Prostate gland (tissue), 2 donors: ENCODE data around the gene SCNN1A. TPM values are rescaled to one million over a fixed set of nuclear protein-coding genes. Genes with fewer than 3 reads are reported as not detected.

Experiments used
- DNase-seq: peaks from one replicate; pipeline ENCODE4 v3.0.0-alpha.2; 2019; ENCODE audit warnings: low spot score
- H3K27ac ChIP-seq, 2 donors: fragments of 200-600 bp; sonication (generic); 2 replicates each; pipeline ENCODE4 v1.5.1; 2017 to 2019
- H3K27me3 ChIP-seq: fragments of 200-600 bp; sonication (generic); replicated peaks from 2 replicates; pipeline ENCODE4 v1.5.1; 2019; ENCODE audit not compliant: insufficient read depth
- H3K36me3 ChIP-seq, 2 donors: fragments of 200-600 bp; sonication (generic); 1 replicate in 1 of 2; 2 replicates in 1 of 2; pipeline versions ENCODE4 v1.5.1 to v1.8.1; 2017 to 2019
- H3K4me1 ChIP-seq: fragments of 200-600 bp; sonication (generic); replicated peaks from 2 replicates; pipeline ENCODE4 v1.5.1; 2019
- H3K4me3 ChIP-seq, 2 donors: fragments of 200-600 bp; sonication (generic); 2 replicates each; pipeline ENCODE4 v1.5.1; 2017 to 2019
- H3K9me3 ChIP-seq: fragments of 200-600 bp; sonication (generic); 2 replicates; pipeline ENCODE4 v1.5.1; 2017
- POLR2A ChIP-seq: fragments of 450-650 bp; IDR thresholded peaks from one replicate; pipeline ENCODE4 v1.6.1; 2016; ENCODE audit warnings: antibody characterized with exemption, mild to moderate bottlenecking
- POLR2AphosphoS5 ChIP-seq: sonication (generic); formaldehyde crosslinking; IDR thresholded peaks from one replicate; pipeline ENCODE4 v1.6.1; 2017; ENCODE audit warnings: antibody characterized with exemption
- WGBS: methylation state at CpG from one replicate; pipeline ENCODE4 v1.1.5; 2018; 5-methylcytosine and 5-hydroxymethylcytosine counted together
- intact Hi-C: fragments of 100-400 bp; cut with DNase I; formaldehyde crosslinking; loops from one replicate; pipeline ENCODE4 v1.14.2; 2022
- total RNA-seq, 2 donors: library from RNA; depleted of rRNA; stranded (reverse); fragments of >200 nt; gene quantifications; one replicate each; pipeline ENCODE4 v1.1.0, GENCODE V29; 2016
- TF ChIP-seq, protein P1 (sequence below), 4 experiments: fragments of 200-600 bp in 2 of 4; fragments of 450-650 bp in 2 of 4; sonication (generic) in 2 of 4; IDR thresholded peaks; 1 replicate in 3 of 4; 2 replicates in 1 of 4; pipeline ENCODE4 v1.5.1; 2016 to 2019; ENCODE audit warnings: antibody characterized with exemption in 4 of 4, mild to moderate bottlenecking in 2 of 4, moderate library complexity in 2 of 4

Gene SCNN1A
- total RNA-seq, 2 donors from 2014 or later = 128 to 211 TPM

DNA sequence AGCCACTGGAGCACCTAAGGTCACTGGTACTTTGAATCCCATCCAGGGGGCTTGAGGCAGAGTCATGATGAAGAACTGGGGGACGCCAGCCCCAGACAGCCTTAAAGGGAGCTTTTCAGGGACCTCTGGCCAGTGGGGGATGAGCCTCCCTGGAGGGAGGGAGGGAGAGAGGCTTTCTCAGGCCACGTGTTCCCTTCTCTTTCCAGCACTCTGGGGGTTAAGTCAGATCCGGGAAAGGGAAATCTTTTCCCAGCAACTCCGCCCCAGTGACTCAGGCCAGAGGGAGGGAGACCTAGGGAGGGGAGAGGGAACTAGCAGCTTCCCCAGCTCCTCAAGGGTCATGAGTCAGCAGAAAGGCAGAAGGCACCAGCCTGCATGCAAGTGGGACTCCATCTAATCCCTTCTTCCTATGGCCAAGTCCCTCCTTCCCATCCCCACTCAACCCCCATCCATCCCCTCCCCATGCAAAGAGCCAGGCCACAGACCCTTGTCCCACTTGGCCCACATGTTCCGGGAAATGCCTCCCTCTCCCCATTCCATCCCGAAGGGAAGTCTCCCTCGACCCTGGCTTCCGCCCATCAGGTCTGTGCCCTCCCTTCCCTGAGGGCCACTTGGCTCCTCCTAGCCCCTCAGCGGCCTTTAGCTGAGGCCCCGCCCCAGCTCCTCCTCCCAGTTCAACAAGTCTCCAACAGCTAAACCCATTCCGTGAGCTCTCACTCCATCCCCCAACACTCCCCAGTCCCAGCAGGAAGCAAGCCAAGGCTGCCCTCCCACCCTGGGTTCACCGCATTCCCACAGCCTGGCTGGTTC is 39.1 kb downstream of the SCNN1A start:
- Histone ChIP-seq H3K4me1 (peaks cover 40% of the 10 kb centered on the region), H3K4me3 (peak overlapping the region; percentile 22 to 30)
- TF ChIP-seq POLR2A = peak; percentile 69
- TF ChIP-seq, protein P1, sequence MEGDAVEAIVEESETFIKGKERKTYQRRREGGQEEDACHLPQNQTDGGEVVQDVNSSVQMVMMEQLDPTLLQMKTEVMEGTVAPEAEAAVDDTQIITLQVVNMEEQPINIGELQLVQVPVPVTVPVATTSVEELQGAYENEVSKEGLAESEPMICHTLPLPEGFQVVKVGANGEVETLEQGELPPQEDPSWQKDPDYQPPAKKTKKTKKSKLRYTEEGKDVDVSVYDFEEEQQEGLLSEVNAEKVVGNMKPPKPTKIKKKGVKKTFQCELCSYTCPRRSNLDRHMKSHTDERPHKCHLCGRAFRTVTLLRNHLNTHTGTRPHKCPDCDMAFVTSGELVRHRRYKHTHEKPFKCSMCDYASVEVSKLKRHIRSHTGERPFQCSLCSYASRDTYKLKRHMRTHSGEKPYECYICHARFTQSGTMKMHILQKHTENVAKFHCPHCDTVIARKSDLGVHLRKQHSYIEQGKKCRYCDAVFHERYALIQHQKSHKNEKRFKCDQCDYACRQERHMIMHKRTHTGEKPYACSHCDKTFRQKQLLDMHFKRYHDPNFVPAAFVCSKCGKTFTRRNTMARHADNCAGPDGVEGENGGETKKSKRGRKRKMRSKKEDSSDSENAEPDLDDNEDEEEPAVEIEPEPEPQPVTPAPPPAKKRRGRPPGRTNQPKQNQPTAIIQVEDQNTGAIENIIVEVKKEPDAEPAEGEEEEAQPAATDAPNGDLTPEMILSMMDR (IDR thresholded peaks at IDR 0.05) = no peak
- TF ChIP-seq POLR2AphosphoS5 = peak; percentile 82

DNA sequence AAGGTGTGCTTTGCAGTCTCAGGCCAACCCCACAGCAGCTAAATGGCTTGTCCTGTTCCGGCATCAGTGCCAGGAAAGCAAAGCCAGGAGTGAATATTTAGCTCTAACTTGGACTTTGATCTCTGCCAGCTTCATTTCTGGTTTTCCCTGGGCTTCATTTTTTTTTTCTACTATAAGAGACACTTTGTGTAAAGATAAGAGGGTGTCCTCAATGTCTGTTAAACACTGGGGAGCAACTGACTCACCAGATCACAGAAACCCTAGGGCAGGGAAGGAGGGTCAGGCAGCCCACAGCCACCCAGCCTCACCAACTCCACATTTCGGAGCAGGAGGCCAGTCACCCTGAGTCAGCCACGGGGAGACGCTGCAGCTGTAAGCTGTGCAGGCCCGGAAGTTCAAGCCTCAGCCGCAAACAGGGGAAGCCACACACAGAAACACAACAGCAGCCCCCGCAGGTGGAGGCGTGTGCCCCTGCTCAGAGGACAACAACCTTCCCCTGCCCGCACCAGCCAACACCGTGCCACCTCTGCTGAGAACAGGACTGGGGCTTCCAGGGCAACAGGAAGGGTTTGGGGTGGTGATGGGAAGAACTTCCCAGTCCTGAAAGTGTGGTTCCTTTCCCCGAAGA is 39.8 kb downstream of the SCNN1A start:
- H3K27me3 ChIP-seq = no peaks in the 10 kb centered on the region
- H3K36me3 ChIP-seq = peaks cover 16 to 26% of the 10 kb centered on the region in 2 donors
- TF ChIP-seq POLR2A = no peak
- TF ChIP-seq, protein P1 (IDR thresholded peaks at IDR 0.05) = peak; percentile 28 to 66 (median 50)
- peaks cover 40% of the 10 kb centered on the region for H3K4me1 ChIP-seq
- H3K4me3 ChIP-seq = peak overlapping the region; percentile 22 to 30
- 1% methylated on average over 11 of the region's 11 CpGs for WGBS
- peak overlapping the region; percentile 94 to 97 for H3K27ac ChIP-seq
- DNase-seq = peak; percentile 71
- intact Hi-C loops = loop anchor here (2.0 kb wide), 1 partner anchor 49 kb away; the partner anchor contains the start of gene LTBR
- no peaks in the 10 kb centered on the region for H3K9me3 ChIP-seq

More for the DNA sequence above, 39.1 kb downstream of the SCNN1A start:
- intact Hi-C loops = loop anchor here (2.0 kb wide), 1 partner anchor 49 kb away; the partner anchor contains the start of gene LTBR
- Histone ChIP-seq H3K27me3 (no peaks in the 10 kb centered on the region), H3K9me3 (no peaks in the 10 kb centered on the region), H3K27ac (peak overlapping the region; percentile 94 to 97), H3K36me3 (peaks cover 16 to 18% of the 10 kb centered on the region in 2 donors)
- WGBS = under 1% methylated on average over 12 of the region's 12 CpGs
- DNase-seq = peak; percentile 89

DNA sequence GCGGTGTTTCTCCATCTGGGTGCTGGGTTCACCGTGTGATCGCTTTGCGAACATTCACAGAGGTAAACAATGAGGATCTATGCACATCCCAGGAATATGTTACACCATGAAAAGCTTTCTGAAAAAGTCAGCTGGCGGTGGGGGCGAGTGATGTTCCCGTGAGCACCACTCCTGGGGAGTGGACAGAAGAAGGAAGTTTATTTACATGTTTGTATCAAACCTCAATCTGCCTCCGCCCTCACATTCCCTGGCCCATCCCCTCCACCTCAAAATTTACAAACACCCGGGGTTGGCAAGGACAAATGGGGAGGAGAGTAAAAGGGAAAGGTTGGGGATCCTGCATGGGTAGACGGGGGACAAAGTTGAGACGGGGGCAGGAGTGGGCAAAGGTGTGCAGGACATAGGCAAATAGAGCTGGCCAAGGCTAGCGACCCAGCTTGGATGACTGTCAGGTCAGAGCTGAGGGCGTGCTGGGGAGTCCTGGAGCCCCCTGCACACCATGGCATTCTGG is 40.4 kb downstream of the SCNN1A start:
- WGBS = 18% methylated on average over 13 of the region's 13 CpGs
- no peaks in the 10 kb centered on the region for H3K9me3 ChIP-seq
- peak overlapping the region; percentile 94 to 97 for H3K27ac ChIP-seq
- H3K4me1 ChIP-seq = peaks cover 40% of the 10 kb centered on the region
- TF ChIP-seq, protein P1 (IDR thresholded peaks at IDR 0.05) = no peak
- TF ChIP-seq POLR2AphosphoS5 = peak; percentile 39
- no peaks in the 10 kb centered on the region for H3K27me3 ChIP-seq
- H3K4me3 ChIP-seq = peak overlapping the region in 1 of 2 donors; percentile 30
- no peak for DNase-seq
- H3K36me3 ChIP-seq = peaks cover 16 to 31% of the 10 kb centered on the region in 2 donors
- intact Hi-C loops = no loop called here

DNA sequence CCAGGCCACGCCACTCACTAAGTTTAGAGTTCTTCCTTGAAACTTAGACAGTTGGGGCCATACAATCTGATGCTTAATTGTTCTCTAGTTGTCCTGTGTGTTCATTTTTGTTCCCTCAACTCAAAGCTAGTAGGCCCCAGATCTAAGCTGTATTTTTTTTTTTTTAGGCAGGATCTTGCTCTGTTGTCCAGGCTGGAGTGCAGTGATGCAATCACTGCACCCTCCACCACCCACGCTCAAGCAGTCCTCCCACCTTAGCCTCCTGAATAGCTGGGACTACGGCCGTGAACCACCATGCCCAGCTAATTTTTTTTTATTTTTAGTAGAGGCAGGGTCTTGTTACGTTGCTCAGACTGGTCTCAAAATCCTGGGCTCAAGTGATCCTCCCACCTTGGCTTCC is 41.0 kb downstream of the SCNN1A start:
- TF ChIP-seq, protein P1 (IDR thresholded peaks at IDR 0.05) = no peak
- peaks cover 40% of the 10 kb centered on the region for H3K4me1 ChIP-seq
- WGBS = 68% methylated on average over 5 of the region's 5 CpGs
- DNase-seq = no peak
- H3K27ac ChIP-seq = peak overlapping the region; percentile 94 to 97
- H3K27me3 ChIP-seq = no peaks in the 10 kb centered on the region
- H3K4me3 ChIP-seq = no peak overlapping the region
- intact Hi-C loops = no loop called here
- H3K36me3 ChIP-seq = peaks cover 19 to 38% of the 10 kb centered on the region in 2 donors
- H3K9me3 ChIP-seq = no peaks in the 10 kb centered on the region
